ENCODE measurements around the gene GDA.

- TF ChIP-seq SUZ12 (IDR thresholded peaks at IDR 0.05; ENCODE audit: low read length) (no peak), CTCF (IDR thresholded peaks at IDR 0.05; ENCODE audit: control extremely low read depth in 1 of 3, insufficient read depth in 1 of 3, low read depth in 1 of 3, low read length in 3 of 3) (no peak), GABPA (IDR thresholded peaks at IDR 0.05; ENCODE audit: borderline replicate concordance, insufficient read depth, low read length) (no peak), RAD21 (IDR thresholded peaks at IDR 0.05 in 1 of 2, conservative IDR thresholded peaks at IDR 0.05 in 1 of 2; ENCODE audit: low read depth in 2 of 2, low read length in 2 of 2) (no peak), RFX5 (IDR thresholded peaks at IDR 0.05; ENCODE audit: borderline replicate concordance, low read depth, low read length) (no peak), CHD1 (IDR thresholded peaks at IDR 0.05; ENCODE audit: low read depth, low read length) (no peak), JUN (IDR thresholded peaks at IDR 0.05; ENCODE audit: low read depth, low read length) (no peak)
Observed at GRCh38 chr9:72254901-72255545, 105.8 kb downstream of the GDA start.
